ENCODE data around the gene DIPK1B.

GRCh38 chr9:136691316-136692184 lies 20.8 kb upstream of the DIPK1B start:
- TF ChIP-seq CTCF (IDR thresholded peaks at IDR 0.05) (no peak), POLR2AphosphoS5 (IDR thresholded peaks at IDR 0.05) (no peak), POLR2A (IDR thresholded peaks at IDR 0.05) (no peak)
